Liver (tissue), 9 donors: Measurements from ENCODE around the gene MTHFD1L. TPM values are rescaled to one million over a fixed set of nuclear protein-coding genes. Genes with fewer than 3 reads are reported as not detected.

Source experiments
- DNase-seq: peaks from one replicate; pipeline ENCODE4 v3.0.0-alpha.2; 2017; ENCODE audit warnings: low spot score
- H3K27ac ChIP-seq, 2 donors: one replicate each; pipeline ENCODE4 v1.7.0; 2013; ENCODE audit warnings: inconsistent platforms in 2 of 2, low read length in 2 of 2, control low read depth in 1 of 2, low read depth in 1 of 2, mild to moderate bottlenecking in 1 of 2
- H3K27me3 ChIP-seq, 4 donors: one replicate each; pipeline versions ENCODE4 v1.6.1 to v1.7.0; 2013; ENCODE audit warnings: low read length in 3 of 4, inconsistent platforms in 1 of 4, mild to moderate bottlenecking in 1 of 4, moderate library complexity in 1 of 4; ENCODE audit not compliant: control insufficient read depth in 4 of 4, insufficient read depth in 4 of 4
- H3K36me3 ChIP-seq, 4 donors: one replicate each; pipeline versions ENCODE4 v1.6.1 to v1.7.0; 2013; ENCODE audit warnings: low read length in 3 of 4, mild to moderate bottlenecking in 3 of 4, low read depth in 1 of 4, moderate library complexity in 1 of 4; ENCODE audit not compliant: control insufficient read depth in 4 of 4, insufficient read depth in 3 of 4
- H3K4me1 ChIP-seq, 4 donors: one replicate each; pipeline versions ENCODE4 v1.6.1 to v1.7.0; 2013; ENCODE audit warnings: low read length in 3 of 4, mild to moderate bottlenecking in 3 of 4, moderate library complexity in 1 of 4; ENCODE audit not compliant: control insufficient read depth in 4 of 4, insufficient read depth in 4 of 4
- H3K4me3 ChIP-seq, 3 donors: one replicate each; pipeline versions ENCODE4 v1.6.1 to v1.7.0; 2013; ENCODE audit warnings: low read length in 3 of 3, control low read depth in 1 of 3, low read depth in 1 of 3, mild to moderate bottlenecking in 1 of 3
- H3K9ac ChIP-seq, 2 donors: one replicate each; pipeline ENCODE4 v1.7.0; 2013; ENCODE audit warnings: low read length in 2 of 2, mild to moderate bottlenecking in 2 of 2, moderate library complexity in 2 of 2, control low read depth in 1 of 2, low read depth in 1 of 2
- H3K9me3 ChIP-seq, 4 donors: one replicate each; pipeline versions ENCODE4 v1.6.1 to v1.7.0; 2013; ENCODE audit warnings: low read length in 3 of 4; ENCODE audit not compliant: control insufficient read depth in 4 of 4
- EGR1 ChIP-seq, 2 donors: IDR thresholded peaks; 2 replicates each; pipeline ENCODE4 v1.6.1; 2016 to 2018; ENCODE audit warnings: antibody characterized with exemption in 2 of 2, low read depth in 2 of 2
- FOXA2 ChIP-seq: IDR thresholded peaks from 2 replicates; pipeline ENCODE4 v1.6.1; 2016; ENCODE audit warnings: antibody characterized with exemption
- GABPA ChIP-seq, 2 donors: IDR thresholded peaks in 1 of 2; conservative IDR thresholded peaks in 1 of 2; 2 replicates each; pipeline ENCODE4 v1.6.1; 2016; ENCODE audit warnings: antibody characterized with exemption in 2 of 2, mild to moderate bottlenecking in 1 of 2, moderate library complexity in 1 of 2
- JUND ChIP-seq, 2 donors: IDR thresholded peaks; 2 replicates each; pipeline ENCODE4 v1.6.1; 2016; ENCODE audit warnings: antibody characterized with exemption in 2 of 2
- MAX ChIP-seq: IDR thresholded peaks from 2 replicates; pipeline ENCODE4 v1.6.1; 2016; ENCODE audit warnings: antibody characterized with exemption
- NR2F2 ChIP-seq: IDR thresholded peaks from 2 replicates; pipeline ENCODE4 v1.6.1; 2016; ENCODE audit warnings: antibody characterized with exemption
- RAD21 ChIP-seq, 2 donors: IDR thresholded peaks; 2 replicates each; pipeline ENCODE4 v1.6.1; 2016; ENCODE audit warnings: antibody characterized with exemption in 2 of 2, mild to moderate bottlenecking in 2 of 2
- SP1 ChIP-seq: IDR thresholded peaks from 2 replicates; pipeline ENCODE4 v1.6.1; 2018; ENCODE audit warnings: antibody characterized with exemption, mild to moderate bottlenecking
- YY1 ChIP-seq: IDR thresholded peaks from 2 replicates; pipeline ENCODE4 v1.6.1; 2016; ENCODE audit warnings: antibody characterized with exemption, mild to moderate bottlenecking
- ZBTB33 ChIP-seq: IDR thresholded peaks from 2 replicates; pipeline ENCODE4 v1.6.1; 2016; ENCODE audit warnings: antibody characterized with exemption
- WGBS: extraction: QIAGEN DNeasy Blood & Tissue Kit; methylation state at CpG from one replicate; pipeline ENCODE4 v1.1.7; 2013; 5-methylcytosine and 5-hydroxymethylcytosine counted together
- polyA plus RNA-seq, 2 donors: library from polyadenylated mRNA; stranded (reverse) in 1 of 2; unstranded in 1 of 2; fragments of 200-250 nt in 1 of 2; fragments of >200 nt in 1 of 2; fragmentation: Nextera tagmentation in 1 of 2; extraction: Ambion mirVana in 1 of 2; gene quantifications; one replicate each; pipeline versions ENCODE4 v1.2.1 to v1.2.3, GENCODE V29; 2013 to 2015
- total RNA-seq, 2 donors: library from RNA; depleted of rRNA; stranded (reverse); fragments of >200 nt; gene quantifications; one replicate each; pipeline ENCODE4 v1.2.3, GENCODE V29; 2014
- donor health status: healthy.
- donor health status: healthy.
- donor health status: healthy.
- donor health status: healthy.
- donor health status: healthy.

The MTHFD1L gene
- total and polyA plus RNA-seq, 4 donors = 2.0 to 7.7 (median 2.8) TPM

GRCh38 chr6:150922137-150922536 is 56.6 kb downstream of the MTHFD1L start:
- no peak for TF ChIP-seq SP1
- no peak for DNase-seq
- Histone ChIP-seq H3K9ac (no peak overlapping the region), H3K36me3 (no peaks in the 10 kb centered on the region), H3K27me3 (no peaks in the 10 kb centered on the region), H3K27ac (no peak overlapping the region), H3K4me1 (peaks cover 0 to 3% (median 0%) of the 10 kb centered on the region in 4 donors), H3K9me3 (no peaks in the 10 kb centered on the region), H3K4me3 (no peak overlapping the region)
- 96% methylated on average over 2 of the region's 2 CpGs for WGBS

- Histone ChIP-seq H3K27me3 (no peaks in the 10 kb centered on the region), H3K27ac (no peak overlapping the region), H3K36me3 (no peaks in the 10 kb centered on the region), H3K9me3 (no peaks in the 10 kb centered on the region), H3K4me1 (peaks cover 0 to 3% (median 0%) of the 10 kb centered on the region in 4 donors), H3K9ac (no peak overlapping the region), H3K4me3 (no peak overlapping the region)
- TF ChIP-seq NR2F2 = peak; percentile 42
- no peak for TF ChIP-seq MAX
- 90% methylated on average over 11 of the region's 11 CpGs for WGBS
- no peak for DNase-seq
These were observed 59.5 kb downstream of the MTHFD1L start for GRCh38 chr6:150924808-150925589.

- Histone ChIP-seq H3K27me3 (no peaks in the 10 kb centered on the region), H3K27ac (no peak overlapping the region), H3K9me3 (no peaks in the 10 kb centered on the region), H3K9ac (no peak overlapping the region), H3K4me1 (peaks cover 0 to 3% (median 0%) of the 10 kb centered on the region in 4 donors), H3K4me3 (no peak overlapping the region), H3K36me3 (no peaks in the 10 kb centered on the region)
- 72% methylated on average over 5 of the region's 5 CpGs for WGBS
- no peak for TF ChIP-seq JUND (IDR thresholded peaks at IDR 0.05)
- no peak for TF ChIP-seq SP1
- no peak for TF ChIP-seq FOXA2
- no peak for TF ChIP-seq ZBTB33
- no peak for TF ChIP-seq GABPA (IDR thresholded peaks at IDR 0.05 in 1 of 2, conservative IDR thresholded peaks at IDR 0.05 in 1 of 2)
- TF ChIP-seq MAX = no peak
- TF ChIP-seq RAD21 (IDR thresholded peaks at IDR 0.05) = no peak
- DNase-seq = no peak
These were observed 60.1 kb downstream of the MTHFD1L start for GRCh38 chr6:150925590-150925928.

GRCh38 chr6:150925976-150926375 is 60.5 kb downstream of the MTHFD1L start:
- H3K27ac ChIP-seq = no peak overlapping the region
- no peak for DNase-seq
- 72% methylated on average over 7 of the region's 7 CpGs for WGBS
- no peaks in the 10 kb centered on the region for H3K9me3 ChIP-seq
- TF ChIP-seq EGR1 (IDR thresholded peaks at IDR 0.05; ENCODE audit: low read depth in 2 of 2) (no peak), RAD21 (IDR thresholded peaks at IDR 0.05) (no peak), YY1 (no peak)
- no peak overlapping the region for H3K4me3 ChIP-seq
- H3K36me3 ChIP-seq = no peaks in the 10 kb centered on the region
- no peaks in the 10 kb centered on the region for H3K27me3 ChIP-seq
- no peak overlapping the region for H3K9ac ChIP-seq
- H3K4me1 ChIP-seq = peaks cover 0 to 3% (median 0%) of the 10 kb centered on the region in 4 donors
